ENCODE measurements around the gene ARHGEF33.

GRCh38 chr2:38977047-38977446 is 87.4 kb downstream of the ARHGEF33 start:
- no peak for TF ChIP-seq EZH2 (IDR thresholded peaks at IDR 0.05)
- no peak for TF ChIP-seq POLR2A (IDR thresholded peaks at IDR 0.05; ENCODE audit: borderline replicate concordance, extremely low read depth, insufficient read depth, insufficient read length)

Measured in HCT116 (cell line).